CD14-positive monocyte (primary cell): Measurements from ENCODE around the gene ABTB2. TPM values are rescaled to one million over a fixed set of nuclear protein-coding genes. Genes with fewer than 3 reads are reported as not detected.

ENCODE experiments used
- DNase-seq, 3 donors: peaks; one replicate each; pipeline ENCODE4 v3.0.0-alpha.2; 2011 to 2022
- H2AFZ ChIP-seq: 2 replicates; pipeline ENCODE4 v1.6.0; 2012; ENCODE audit warnings: mild to moderate bottlenecking, low read depth, low read length, inconsistent platforms; ENCODE audit not compliant: insufficient read depth, poor library complexity, severe bottlenecking
- H3K27ac ChIP-seq, 2 donors: 1 replicate in 1 of 2; 2 replicates in 1 of 2; pipeline ENCODE4 v1.5.1; 2012 to 2013; ENCODE audit warnings: low read length in 2 of 2, control low read depth in 1 of 2, inconsistent platforms in 1 of 2, low read depth in 1 of 2, mild to moderate bottlenecking in 1 of 2
- H3K27me3 ChIP-seq, 2 donors: one replicate each; pipeline versions ENCODE4 v1.6.0 to v1.6.1; 2011 to 2013; ENCODE audit warnings: low read length in 2 of 2; ENCODE audit not compliant: control insufficient read depth in 2 of 2, insufficient read depth in 2 of 2
- H3K36me3 ChIP-seq, 2 donors: replicated peaks in 1 of 2; 1 replicate in 1 of 2; 2 replicates in 1 of 2; pipeline versions ENCODE4 v1.5.1 to v1.6.1; 2012 to 2013; ENCODE audit warnings: low read length in 2 of 2, control low read depth in 1 of 2, inconsistent platforms in 1 of 2, mild to moderate bottlenecking in 1 of 2; ENCODE audit not compliant: insufficient read depth in 2 of 2, control insufficient read depth in 1 of 2
- H3K4me1 ChIP-seq, 2 donors: 1 replicate in 1 of 2; 2 replicates in 1 of 2; pipeline versions ENCODE4 v1.5.1 to v1.6.1; 2012 to 2013; ENCODE audit warnings: low read length in 2 of 2, control low read depth in 1 of 2, inconsistent platforms in 1 of 2, mild to moderate bottlenecking in 1 of 2, moderate library complexity in 1 of 2; ENCODE audit not compliant: insufficient read depth in 2 of 2, control insufficient read depth in 1 of 2
- H3K4me2 ChIP-seq: replicated peaks from 2 replicates; pipeline ENCODE3; 2012; ENCODE audit warnings: low read length, moderate library complexity, mild to moderate bottlenecking; ENCODE audit not compliant: poor library complexity, severe bottlenecking; ENCODE audit errors: extremely low read depth
- H3K4me3 ChIP-seq, 3 experiments: fragments of 200-600 bp in 1 of 3; sonication (generic) in 1 of 3; replicated peaks in 1 of 3; 1 replicate in 2 of 3; 2 replicates in 1 of 3; pipeline ENCODE4 v1.5.1; 2011 to 2013; ENCODE audit warnings: low read length in 3 of 3, mild to moderate bottlenecking in 3 of 3, control low read depth in 2 of 3, low read depth in 2 of 3, inconsistent platforms in 1 of 3, moderate library complexity in 1 of 3
- H3K79me2 ChIP-seq: 2 replicates; pipeline ENCODE4 v1.6.0; 2012; ENCODE audit warnings: mild to moderate bottlenecking, control low read depth, inconsistent platforms, low read length, moderate library complexity; ENCODE audit not compliant: insufficient read depth
- H3K9ac ChIP-seq: 2 replicates; pipeline ENCODE4 v1.6.0; 2017; ENCODE audit warnings: low read length, mild to moderate bottlenecking; ENCODE audit not compliant: insufficient read depth, poor library complexity, severe bottlenecking
- H3K9me3 ChIP-seq, 2 donors: replicated peaks in 1 of 2; 1 replicate in 1 of 2; 2 replicates in 1 of 2; pipeline versions ENCODE4 v1.5.1 to v1.6.1; 2012 to 2013; ENCODE audit warnings: low read length in 2 of 2, control low read depth in 1 of 2; ENCODE audit not compliant: control insufficient read depth in 1 of 2, insufficient read depth in 1 of 2
- H4K20me1 ChIP-seq: 2 replicates; pipeline ENCODE4 v1.6.0; 2012; ENCODE audit warnings: mild to moderate bottlenecking, low read length, control low read depth, moderate library complexity; ENCODE audit not compliant: insufficient read depth
- H3K27ac Mint-ChIP-seq, 7 donors: one replicate each; pipeline ENCODE4 v1.8.0; 2020; ENCODE audit warnings: mild to moderate bottlenecking in 7 of 7, mixed read lengths in 7 of 7, moderate library complexity in 6 of 7, inconsistent platforms in 2 of 7
- H3K27me3 Mint-ChIP-seq, 3 donors: one replicate each; pipeline ENCODE4 v1.8.0; 2021 to 2022; ENCODE audit warnings: low read depth in 3 of 3, mild to moderate bottlenecking in 3 of 3, mixed read lengths in 3 of 3, moderate library complexity in 3 of 3, inconsistent platforms in 1 of 3
- H3K36me3 Mint-ChIP-seq, 2 donors: one replicate each; pipeline ENCODE4 v1.8.0; 2020; ENCODE audit warnings: mixed read lengths in 2 of 2, inconsistent platforms in 1 of 2, mild to moderate bottlenecking in 1 of 2
- H3K4me1 Mint-ChIP-seq: one replicate; pipeline ENCODE4 v1.8.0; 2020; ENCODE audit warnings: mild to moderate bottlenecking, mixed read lengths
- H3K4me3 Mint-ChIP-seq, 2 donors: one replicate each; pipeline ENCODE4 v1.8.0; 2020; ENCODE audit warnings: mild to moderate bottlenecking in 2 of 2, mixed read lengths in 2 of 2, moderate library complexity in 1 of 2
- H3K9me3 Mint-ChIP-seq, 7 donors: one replicate each; pipeline ENCODE4 v1.8.0; 2020 to 2022; ENCODE audit warnings: mixed read lengths in 7 of 7, mild to moderate bottlenecking in 6 of 7, moderate library complexity in 6 of 7, inconsistent platforms in 2 of 7
- CTCF ChIP-seq: fragments of 200-600 bp; IDR thresholded peaks from one replicate; pipeline ENCODE4 v1.8.0; 2022; ENCODE audit warnings: antibody characterized with exemption, mild to moderate bottlenecking
- WGBS: methylation state at CpG from one replicate; pipeline ENCODE4 v1.1.5; 2013; ENCODE audit warnings: missing lambda C conversion rate; ENCODE audit not compliant: insufficient coverage; 5-methylcytosine and 5-hydroxymethylcytosine counted together
- intact Hi-C, 2 donors: fragments of 100-400 bp; cut with micrococcal nuclease; formaldehyde crosslinking; loops; one replicate each; pipeline versions ENCODE4 v1.15.0 to v1.15.1; 2023
- polyA plus RNA-seq, 3 donors: library from polyadenylated mRNA; depleted of rRNA in 1 of 3; unstranded in 2 of 3; stranded (reverse) in 1 of 3; fragments of 300-500 nt in 2 of 3; fragments of >200 nt in 1 of 3; fragmentation: Illumina TruSeq in 2 of 3; gene quantifications; 1 replicate in 2 of 3; 2 replicates in 1 of 3; pipeline ENCODE4 v1.2.3, GENCODE V29; 2012 to 2021

Gene ABTB2
- polyA plus RNA-seq, 3 donors = 0.25 to 1.7 (median 0.26) TPM

GRCh38 chr11:34337016-34337415 lies 20.8 kb downstream of the ABTB2 start:
- no peaks in the 10 kb centered on the region for H3K79me2 ChIP-seq
- peaks cover 0 to 4% (median 1%) of the 10 kb centered on the region in 3 donors for H3K27me3 Mint-ChIP-seq
- no peak overlapping the region for H3K4me2 ChIP-seq
- H3K36me3 ChIP-seq = no peaks in the 10 kb centered on the region
- H3K9ac ChIP-seq = no peak overlapping the region
- intact Hi-C loops = no loop called here
- WGBS = 78% methylated on average over 6 of the region's 7 CpGs
- no peak overlapping the region for H3K4me3 Mint-ChIP-seq
- DNase-seq = no peak
- H4K20me1 ChIP-seq = no peaks in the 10 kb centered on the region
- H3K4me3 ChIP-seq = no peak overlapping the region
- no peak overlapping the region for H2AFZ ChIP-seq
- no peaks in the 10 kb centered on the region for H3K36me3 Mint-ChIP-seq
- peaks cover 50% of the 10 kb centered on the region for H3K4me1 Mint-ChIP-seq
- peaks cover 40 to 47% of the 10 kb centered on the region in 2 donors for H3K4me1 ChIP-seq
- no peaks in the 10 kb centered on the region for H3K9me3 Mint-ChIP-seq
- peak overlapping the region in 1 of 7 donors; percentile 71 for H3K27ac Mint-ChIP-seq
- H3K9me3 ChIP-seq = no peaks in the 10 kb centered on the region
- H3K27ac ChIP-seq = no peak overlapping the region
- TF ChIP-seq CTCF = no peak
- no peaks in the 10 kb centered on the region for H3K27me3 ChIP-seq

DNA sequence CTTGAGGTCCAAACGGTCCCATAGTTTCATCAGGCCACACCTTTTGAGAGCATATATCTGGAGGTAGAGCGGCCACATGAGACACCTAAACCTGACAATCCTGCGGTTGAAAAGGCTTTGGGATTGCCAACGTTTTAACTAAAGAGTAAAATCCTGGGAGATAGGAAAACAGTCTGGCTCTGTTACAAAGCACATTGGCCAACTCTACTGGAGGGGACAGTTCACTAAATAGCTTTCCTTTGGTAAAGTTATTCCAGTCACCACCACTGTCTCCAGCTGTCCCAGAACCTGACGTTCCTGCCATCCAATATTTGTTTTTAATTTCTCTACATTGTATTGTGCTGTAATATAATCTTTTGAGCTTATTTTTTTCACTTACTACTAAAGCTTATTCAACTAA lies 22.0 kb downstream of the ABTB2 start:
- Mint-ChIP-seq H3K27ac (no peak overlapping the region), H3K9me3 (no peaks in the 10 kb centered on the region), H3K4me1 (peaks cover 46% of the 10 kb centered on the region), H3K27me3 (peaks cover 0 to 3% (median 1%) of the 10 kb centered on the region in 3 donors), H3K36me3 (no peaks in the 10 kb centered on the region), H3K4me3 (no peak overlapping the region)
- Histone ChIP-seq H2AFZ (no peak overlapping the region), H3K27me3 (no peaks in the 10 kb centered on the region), H3K9ac (no peak overlapping the region), H3K27ac (no peak overlapping the region), H3K36me3 (no peaks in the 10 kb centered on the region), H3K4me3 (no peak overlapping the region), H3K4me1 (peaks cover 36 to 39% of the 10 kb centered on the region in 2 donors), H3K9me3 (no peaks in the 10 kb centered on the region), H3K79me2 (no peaks in the 10 kb centered on the region), H3K4me2 (no peak overlapping the region), H4K20me1 (no peaks in the 10 kb centered on the region)
- no peak for TF ChIP-seq CTCF
- 93% methylated on average over 3 of the region's 5 CpGs for WGBS
- intact Hi-C loops = no loop called here
- DNase-seq = no peak
